Mesenteric fat pad (tissue), 1 donor: Measurements from ENCODE around the gene DIAPH2. TPM values are rescaled to one million over a fixed set of nuclear protein-coding genes. Genes with fewer than 3 reads are reported as not detected.
"Not testable (repeated sequence)": the region's sequence is repeated elsewhere in the genome, so short reads cannot be mapped to it uniquely, and the experiment has no call there.

Source experiments
- DNase-seq: peaks from one replicate; pipeline ENCODE4 v3.0.0-alpha.2; 2020; ENCODE audit warnings: low spot score
- total RNA-seq: library from RNA; stranded (reverse); fragmentation: NEBNext Ultra II Directional; extraction: Animal tissue kit (Norgen Biotek cat#: 25700); gene quantifications from one replicate; pipeline ENCODE4 v1.2.1, GENCODE V29; 2021
- donor health status: DM: yes; HTN: yes; CAD: no.

Gene DIAPH2
- total RNA-seq, 1 donor from 2014 or later, result 28.1 TPM

- DNase-seq, result no peak
Measured at GRCh38 chrX:97372001-97372766, 687.5 kb downstream of the DIAPH2 start.

- no peak for DNase-seq
Measured at GRCh38 chrX:97374266-97374665, 689.6 kb downstream of the DIAPH2 start.

GRCh38 chrX:97380200-97380599 is 695.6 kb downstream of the DIAPH2 start:
- no peak for DNase-seq

- DNase-seq, result no peak
Measured at GRCh38 chrX:97384685-97385084, 700.0 kb downstream of the DIAPH2 start.

GRCh38 chrX:97387004-97387403 is 702.4 kb downstream of the DIAPH2 start:
- no peak for DNase-seq

- DNase-seq, result no peak
Measured at GRCh38 chrX:97389761-97390192, 705.1 kb downstream of the DIAPH2 start.

GRCh38 chrX:97397371-97397770 is 712.7 kb downstream of the DIAPH2 start:
- DNase-seq, result no peak

- no peak for DNase-seq
Measured at GRCh38 chrX:97398030-97398551, 713.4 kb downstream of the DIAPH2 start.

- no peak for DNase-seq
Measured at GRCh38 chrX:97399400-97399799, 714.8 kb downstream of the DIAPH2 start.

GRCh38 chrX:97400492-97400891 is 715.9 kb downstream of the DIAPH2 start:
- no peak for DNase-seq

GRCh38 chrX:97401154-97401553 is 716.5 kb downstream of the DIAPH2 start:
- DNase-seq, result no peak

GRCh38 chrX:97401586-97402136 is 717.0 kb downstream of the DIAPH2 start:
- no peak for DNase-seq

GRCh38 chrX:97402333-97402732 is 717.7 kb downstream of the DIAPH2 start:
- no peak for DNase-seq

- DNase-seq, result no peak
Measured at GRCh38 chrX:97402903-97403302, 718.3 kb downstream of the DIAPH2 start.

GRCh38 chrX:97405031-97405660 is 720.5 kb downstream of the DIAPH2 start:
- DNase-seq, result no peak

GRCh38 chrX:97409632-97410415 is 725.2 kb downstream of the DIAPH2 start:
- not testable (repeated sequence) for DNase-seq

GRCh38 chrX:97416461-97416860 is 731.8 kb downstream of the DIAPH2 start:
- no peak for DNase-seq

GRCh38 chrX:97429101-97429500 is 744.5 kb downstream of the DIAPH2 start:
- no peak for DNase-seq

- DNase-seq, result no peak
Measured at GRCh38 chrX:97431281-97431680, 746.6 kb downstream of the DIAPH2 start.

GRCh38 chrX:97446298-97446882 is 761.7 kb downstream of the DIAPH2 start:
- DNase-seq, result no peak

GRCh38 chrX:97447306-97447705 is 762.7 kb downstream of the DIAPH2 start:
- DNase-seq, result no peak
